HL-60/S4 treated with phorbol 12-myristate 13-acetate at 8.2 ng/mL for 4 days and 3 days (cell line): Measurements from ENCODE around the gene STON2.

Experiments used
- in situ Hi-C: fragments of 300-500 bp; cut with MboI; formaldehyde crosslinking; loops from 2 replicates; pipeline ENCODE4 v1.15.0; 2022; ENCODE audit warnings: low sequenced_read_pairs

The STON2 gene

DNA sequence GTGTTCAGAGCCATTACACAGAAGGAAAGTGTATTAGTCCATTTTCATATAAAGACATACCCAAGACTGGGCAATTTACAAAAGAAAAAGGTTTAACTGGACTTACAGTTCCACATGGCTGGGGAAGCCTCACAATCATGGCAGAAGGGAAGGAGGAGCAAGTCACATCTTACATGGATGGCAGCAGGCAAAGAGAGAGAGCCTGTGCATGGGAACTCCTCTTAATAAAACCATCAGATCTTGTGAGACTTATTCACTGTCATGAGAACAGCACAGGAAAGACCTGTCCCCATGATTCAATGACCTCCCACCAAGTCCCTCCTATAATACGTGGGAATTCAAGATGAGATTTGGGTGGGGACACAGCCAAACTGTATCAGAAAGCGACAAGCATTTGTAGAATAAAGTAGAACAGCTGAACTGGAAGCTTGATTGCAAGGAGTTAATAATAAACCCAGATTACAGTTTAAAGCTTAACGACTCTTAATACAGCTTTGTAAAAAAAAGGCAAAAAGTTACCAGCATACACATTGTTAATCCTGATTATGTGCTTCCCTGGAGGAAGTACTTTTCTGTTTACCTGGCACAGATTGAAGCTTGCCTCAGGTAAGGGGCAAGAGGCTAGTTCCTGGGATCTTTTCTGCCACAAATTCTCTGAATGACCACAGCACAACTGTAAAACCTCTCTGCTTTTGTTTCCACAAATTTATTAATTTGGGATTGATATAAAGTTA lies 18.1 kb upstream of the STON2 start:
- in situ Hi-C loops: no loop called here

GRCh38 chr14:81416981-81417380 lies 16.9 kb upstream of the STON2 start:
- in situ Hi-C loops: no loop called here

DNA sequence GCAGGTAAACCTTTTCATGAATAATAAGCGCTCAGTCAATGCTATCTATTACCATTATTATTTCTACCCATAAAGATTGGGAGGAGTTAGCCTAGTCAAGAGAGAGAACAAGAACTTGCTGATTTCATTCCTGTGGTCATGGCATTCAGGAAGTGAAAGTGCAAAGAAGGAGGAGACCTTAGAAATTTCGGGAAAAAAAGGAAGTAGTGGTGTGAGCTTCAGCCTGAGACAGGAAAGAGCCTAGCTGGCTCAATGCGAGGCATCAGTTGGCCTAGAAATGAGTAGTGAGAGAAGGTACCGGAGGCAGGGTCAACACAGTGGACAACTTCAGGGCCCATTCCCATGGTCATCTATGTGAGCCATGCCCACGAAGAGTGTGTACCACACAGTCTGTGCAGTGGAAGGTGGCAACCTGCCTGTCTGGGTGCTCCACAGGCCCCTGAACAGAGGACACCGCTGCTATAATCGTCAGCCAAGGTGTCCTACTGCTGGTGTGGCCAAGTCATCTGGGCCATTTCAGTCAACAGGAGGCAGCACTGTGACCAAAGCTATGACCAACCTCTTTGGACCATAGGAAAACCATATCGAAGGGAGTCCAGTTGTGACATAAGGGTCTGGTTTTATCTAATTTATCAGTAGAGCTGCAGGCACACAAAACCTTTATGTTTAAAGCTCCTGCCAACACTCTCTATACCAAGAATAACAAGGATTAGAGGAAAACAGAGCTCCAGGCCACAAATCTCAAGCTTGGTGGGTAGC lies 16.2 kb upstream of the STON2 start:
- in situ Hi-C loops: no loop called here

DNA sequence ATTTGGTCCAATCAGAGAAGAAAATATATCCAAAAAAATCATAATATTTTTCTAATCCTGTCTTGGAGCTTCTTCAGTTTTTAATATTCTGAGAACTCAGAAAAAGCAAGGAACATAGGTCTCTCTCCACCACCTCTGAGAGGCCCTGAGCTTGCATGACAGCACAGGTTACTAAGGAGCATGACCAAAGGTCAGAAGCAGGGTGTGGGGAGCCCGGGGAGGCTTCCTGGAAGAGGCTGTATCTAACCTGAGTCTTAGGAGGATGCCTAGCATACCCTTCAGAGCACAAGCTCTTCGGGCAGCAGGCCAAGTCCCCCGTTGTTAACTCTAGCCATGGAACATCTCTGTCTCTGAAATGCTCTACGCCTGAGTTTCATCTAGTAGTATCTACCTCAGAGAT lies 15.7 kb upstream of the STON2 start:
- in situ Hi-C loops: no loop called here

DNA sequence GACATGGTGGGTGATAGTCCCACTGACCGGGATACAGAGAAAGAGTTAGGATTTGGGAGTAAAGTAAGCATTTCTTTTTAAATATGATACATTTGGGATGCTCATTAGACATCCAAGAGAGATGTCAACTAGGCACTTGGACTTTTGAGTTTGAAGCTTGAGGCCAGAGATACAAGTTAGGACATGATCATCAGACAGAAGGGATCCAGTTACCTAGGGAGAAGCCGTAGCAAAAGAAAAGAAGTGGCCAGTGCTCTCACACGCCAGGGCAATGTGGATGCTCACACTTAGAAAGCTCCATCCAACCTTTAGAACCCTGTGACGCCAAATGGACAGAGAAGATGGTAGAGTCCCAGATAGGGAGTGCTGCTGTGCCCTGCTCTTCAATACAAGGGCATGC lies 14.0 kb upstream of the STON2 start:
- in situ Hi-C loops: no loop called here

DNA sequence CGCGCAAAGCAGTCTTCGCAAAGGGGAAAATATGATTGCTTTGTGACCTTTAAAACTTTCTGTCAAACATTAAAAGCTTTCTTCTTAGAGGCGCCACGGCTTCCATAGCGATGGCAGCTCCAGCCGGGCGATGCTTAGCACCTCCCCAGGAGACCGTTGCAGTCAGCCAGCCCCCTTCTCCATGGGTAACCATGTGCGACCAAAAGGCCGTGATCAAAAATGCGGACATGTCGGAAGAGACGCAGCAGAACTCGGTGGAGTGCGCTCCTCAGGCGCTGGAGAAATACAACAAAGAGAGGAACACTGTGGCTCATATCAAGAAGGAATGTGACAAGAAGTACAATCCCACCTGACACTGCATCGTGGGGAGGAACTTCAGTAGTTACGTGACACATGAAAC lies 12.7 kb upstream of the STON2 start:
- in situ Hi-C loops: no loop called here

GRCh38 chr14:81408595-81408994 lies 8.5 kb upstream of the STON2 start:
- in situ Hi-C loops: no loop called here

GRCh38 chr14:81406863-81407262 lies 6.7 kb upstream of the STON2 start:
- in situ Hi-C loops: no loop called here

DNA sequence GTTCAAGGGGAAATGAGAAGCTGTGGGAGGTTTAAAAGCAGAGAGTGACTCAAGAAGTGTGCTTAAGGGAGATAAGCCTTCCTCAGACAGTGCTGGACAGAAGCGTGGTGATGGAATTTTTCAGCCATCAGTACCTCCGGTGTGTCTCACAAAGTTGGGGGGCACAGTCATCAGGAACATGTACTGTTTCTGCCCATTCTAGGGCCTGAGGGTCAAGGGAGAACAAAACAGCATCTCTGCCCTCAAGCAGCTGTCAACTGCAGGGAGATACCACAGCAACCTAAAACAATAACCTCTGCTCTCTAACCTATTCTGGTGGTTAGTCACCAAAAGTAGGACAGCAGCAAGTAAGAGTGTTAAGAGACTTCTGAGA lies 2.0 kb upstream of the STON2 start:
- in situ Hi-C loops: no loop called here

GRCh38 chr14:81401420-81402122 lies 1.4 kb upstream of the STON2 start:
- in situ Hi-C loops: no loop called here

GRCh38 chr14:81400852-81401251 lies 728 bp upstream of the STON2 start:
- in situ Hi-C loops: no loop called here

GRCh38 chr14:81398196-81398891 lies 1.8 kb downstream of the STON2 start:
- in situ Hi-C loops: no loop called here

DNA sequence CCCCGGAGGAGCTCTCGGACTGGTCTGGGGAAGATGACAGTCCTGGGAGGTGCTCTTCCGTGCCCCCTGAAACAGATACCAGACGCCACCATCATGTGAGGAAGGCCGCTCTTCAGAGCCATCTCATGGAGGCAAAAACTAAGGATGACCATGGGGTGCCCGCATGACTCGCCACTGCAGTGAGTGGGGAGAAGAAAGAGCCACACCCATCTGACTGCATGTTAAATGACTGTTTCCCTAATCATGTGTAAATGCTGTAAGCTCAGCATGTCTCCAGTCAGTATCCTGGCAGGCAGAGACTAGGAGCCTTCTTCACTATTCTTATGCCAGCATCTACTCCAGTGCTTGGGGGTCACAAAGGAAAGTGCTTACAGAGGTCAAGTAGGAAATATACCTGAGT lies 4.0 kb downstream of the STON2 start:
- in situ Hi-C loops: no loop called here

DNA sequence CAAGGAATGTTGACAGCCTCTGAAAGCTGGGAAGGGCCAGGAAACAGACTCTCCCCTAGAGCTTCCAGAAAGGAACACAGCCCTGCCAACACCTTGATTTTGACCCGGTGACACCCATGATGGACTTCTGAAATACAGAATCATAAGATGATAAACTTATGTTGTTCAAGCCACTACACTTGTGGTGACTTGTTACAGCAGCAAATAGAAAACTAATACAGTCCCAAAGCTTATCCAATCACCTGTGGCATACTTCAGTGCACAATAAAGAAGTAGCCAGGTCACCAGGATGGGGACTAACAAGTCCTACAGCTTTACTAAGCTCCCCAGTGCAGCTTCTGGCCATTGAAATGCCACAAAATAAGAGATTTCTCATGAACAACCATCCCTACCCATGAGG lies 5.4 kb downstream of the STON2 start:
- in situ Hi-C loops: no loop called here

DNA sequence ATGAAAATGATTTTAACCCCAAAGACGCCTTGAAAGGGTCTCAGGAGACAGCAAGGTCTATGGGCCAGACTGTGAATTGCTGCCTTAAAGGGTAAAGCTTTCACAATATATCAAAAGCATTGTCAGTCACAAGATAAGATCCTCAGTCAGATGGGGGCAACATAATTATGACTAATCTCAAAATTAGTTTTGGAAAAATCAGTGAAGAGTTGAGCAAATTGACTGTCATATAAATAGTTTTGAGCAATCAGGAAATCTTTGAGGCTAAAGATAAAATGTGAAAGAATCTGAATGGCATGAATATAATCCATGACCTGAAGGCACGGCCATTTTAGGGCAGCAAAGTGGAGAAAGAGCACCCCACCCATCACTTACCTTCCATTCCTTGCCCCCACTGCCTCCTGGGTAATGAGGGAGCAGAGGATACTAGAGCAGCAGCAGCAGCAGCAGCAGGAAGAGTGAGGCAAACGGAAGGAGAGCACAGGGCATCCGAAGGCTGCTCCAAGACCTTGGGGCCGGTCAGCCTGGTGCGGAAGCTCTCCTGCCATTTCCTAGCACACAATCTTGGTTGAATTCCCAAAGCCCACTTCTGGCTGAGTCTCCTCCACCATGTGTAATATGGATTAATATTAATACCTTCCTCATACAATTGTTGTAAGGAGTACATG lies 7.0 kb downstream of the STON2 start:
- in situ Hi-C loops: no loop called here

GRCh38 chr14:81392052-81392451 lies 8.1 kb downstream of the STON2 start:
- in situ Hi-C loops: no loop called here

- in situ Hi-C loops: no loop called here
Measured at GRCh38 chr14:81390696-81391095, 9.4 kb downstream of the STON2 start.

DNA sequence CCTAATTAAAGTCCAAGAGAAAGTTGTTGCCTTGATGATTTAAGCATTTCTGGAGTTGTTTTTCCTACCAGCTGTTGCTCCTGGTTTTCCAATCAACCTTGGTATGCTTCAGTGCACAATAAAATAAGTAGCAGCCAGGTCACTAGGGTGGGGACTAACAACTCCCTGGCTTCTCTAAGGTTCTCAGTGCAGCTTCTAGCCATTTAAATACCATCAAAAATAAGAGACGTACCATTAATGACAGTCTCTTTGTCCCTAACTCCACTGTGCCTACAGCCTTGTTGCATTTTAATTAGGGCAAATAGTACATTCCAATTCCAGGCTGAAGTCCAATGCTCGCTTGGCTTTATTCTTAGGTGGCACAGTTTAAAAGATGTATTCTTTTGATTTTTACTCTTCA lies 11.8 kb downstream of the STON2 start:
- in situ Hi-C loops: no loop called here

- in situ Hi-C loops: no loop called here
Measured at GRCh38 chr14:81386290-81386745, 13.8 kb downstream of the STON2 start.

DNA sequence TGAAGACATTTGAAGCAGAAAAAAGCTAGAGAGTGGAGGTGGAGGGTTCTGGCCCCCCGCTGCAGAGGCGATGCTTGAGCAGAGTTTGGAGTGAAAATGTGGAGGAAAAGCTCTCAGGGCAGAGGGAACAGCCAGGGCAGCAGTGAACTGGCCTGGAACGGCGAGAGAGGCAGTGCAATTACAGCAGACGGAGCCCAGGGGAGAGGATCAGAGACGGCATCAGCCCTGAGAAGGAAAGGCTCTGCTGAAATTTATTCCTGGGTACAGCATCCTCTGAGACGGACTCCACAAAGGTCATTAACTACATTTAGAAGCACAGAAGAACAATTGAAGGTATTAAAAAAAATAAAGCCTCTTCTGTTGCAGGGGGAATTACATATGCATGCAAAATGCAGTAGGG lies 14.2 kb downstream of the STON2 start:
- in situ Hi-C loops: no loop called here

DNA sequence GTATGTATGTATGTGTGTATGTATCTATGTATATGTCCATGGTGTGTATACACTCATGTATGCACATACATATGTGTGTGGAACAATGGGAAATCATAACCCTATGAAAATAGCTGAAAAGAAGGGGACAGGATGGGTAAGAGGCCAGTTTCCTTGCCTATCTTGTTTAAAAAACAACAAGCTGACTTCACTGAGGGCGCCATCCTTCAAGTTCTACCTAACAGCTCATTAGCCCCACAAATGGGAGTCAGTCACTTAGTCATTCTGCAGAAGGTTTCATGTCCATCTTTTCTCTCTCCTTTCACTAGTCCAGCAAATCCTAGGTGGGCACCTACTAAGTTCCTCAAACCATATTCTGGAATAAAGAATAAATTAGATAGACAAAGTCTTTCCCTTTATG lies 14.7 kb downstream of the STON2 start:
- in situ Hi-C loops: no loop called here
